Osteoblast (primary cell): Measurements from ENCODE around the gene MCIDAS. TPM values are rescaled to one million over a fixed set of nuclear protein-coding genes. Genes with fewer than 3 reads are reported as not detected.

Source experiments
- DNase-seq: peaks from one replicate; pipeline ENCODE4 v3.0.0; 2011; ENCODE audit warnings: low spot score, mixed read lengths; ENCODE audit not compliant: insufficient read length; ENCODE audit errors: missing footprints
- H2AFZ ChIP-seq: 2 replicates; pipeline ENCODE4 v1.6.0; 2011; ENCODE audit warnings: mild to moderate bottlenecking, low read length
- H3K27ac ChIP-seq: 2 replicates; pipeline ENCODE4 v1.5.1; 2011; ENCODE audit warnings: mild to moderate bottlenecking, low read depth, low read length, moderate library complexity
- H3K27me3 ChIP-seq: 2 replicates; pipeline ENCODE4 v1.6.0; 2012; ENCODE audit warnings: mild to moderate bottlenecking, control low read depth, inconsistent platforms, low read length, moderate library complexity; ENCODE audit not compliant: insufficient read depth
- H3K36me3 ChIP-seq: 2 replicates; pipeline ENCODE4 v1.5.1; 2011; ENCODE audit warnings: mild to moderate bottlenecking, low read length, control low read depth, moderate library complexity; ENCODE audit not compliant: insufficient read depth
- H3K4me1 ChIP-seq: 2 replicates; pipeline ENCODE4 v1.5.1; 2011; ENCODE audit warnings: mild to moderate bottlenecking, low read length, control low read depth, moderate library complexity; ENCODE audit not compliant: insufficient read depth
- H3K4me2 ChIP-seq: 2 replicates; pipeline ENCODE4 v1.6.0; 2011; ENCODE audit warnings: mild to moderate bottlenecking, low read length; ENCODE audit not compliant: insufficient read depth
- H3K4me3 ChIP-seq: fragments of 200-600 bp; sonication (generic); 3 replicates; pipeline ENCODE4 v1.5.1; 2012; ENCODE audit warnings: mild to moderate bottlenecking, low read length, inconsistent platforms; ENCODE audit not compliant: insufficient read depth
- H3K79me2 ChIP-seq: 2 replicates; pipeline ENCODE4 v1.6.0; 2012; ENCODE audit warnings: mild to moderate bottlenecking, low read length, control low read depth, inconsistent platforms; ENCODE audit not compliant: insufficient read depth
- H3K9me3 ChIP-seq: 2 replicates; pipeline ENCODE4 v1.5.1; 2011; ENCODE audit warnings: low read depth, low read length, control low read depth
- H4K20me1 ChIP-seq: 2 replicates; pipeline ENCODE4 v1.6.0; 2012; ENCODE audit warnings: mild to moderate bottlenecking, low read length, control low read depth; ENCODE audit not compliant: insufficient read depth
- CTCF ChIP-seq: IDR thresholded peaks from 2 replicates; pipeline ENCODE4 v1.5.1; 2011; ENCODE audit warnings: mild to moderate bottlenecking, low read depth, low read length, moderate library complexity; ENCODE audit errors: extremely low read depth
- total RNA-seq: library from RNA; depleted of rRNA; stranded (reverse); fragments of >200 nt; gene quantifications from 2 replicates; pipeline ENCODE4 v1.2.3, GENCODE V29; 2012

The MCIDAS gene
- total RNA-seq, 1 donor: under 0.01 TPM

DNA sequence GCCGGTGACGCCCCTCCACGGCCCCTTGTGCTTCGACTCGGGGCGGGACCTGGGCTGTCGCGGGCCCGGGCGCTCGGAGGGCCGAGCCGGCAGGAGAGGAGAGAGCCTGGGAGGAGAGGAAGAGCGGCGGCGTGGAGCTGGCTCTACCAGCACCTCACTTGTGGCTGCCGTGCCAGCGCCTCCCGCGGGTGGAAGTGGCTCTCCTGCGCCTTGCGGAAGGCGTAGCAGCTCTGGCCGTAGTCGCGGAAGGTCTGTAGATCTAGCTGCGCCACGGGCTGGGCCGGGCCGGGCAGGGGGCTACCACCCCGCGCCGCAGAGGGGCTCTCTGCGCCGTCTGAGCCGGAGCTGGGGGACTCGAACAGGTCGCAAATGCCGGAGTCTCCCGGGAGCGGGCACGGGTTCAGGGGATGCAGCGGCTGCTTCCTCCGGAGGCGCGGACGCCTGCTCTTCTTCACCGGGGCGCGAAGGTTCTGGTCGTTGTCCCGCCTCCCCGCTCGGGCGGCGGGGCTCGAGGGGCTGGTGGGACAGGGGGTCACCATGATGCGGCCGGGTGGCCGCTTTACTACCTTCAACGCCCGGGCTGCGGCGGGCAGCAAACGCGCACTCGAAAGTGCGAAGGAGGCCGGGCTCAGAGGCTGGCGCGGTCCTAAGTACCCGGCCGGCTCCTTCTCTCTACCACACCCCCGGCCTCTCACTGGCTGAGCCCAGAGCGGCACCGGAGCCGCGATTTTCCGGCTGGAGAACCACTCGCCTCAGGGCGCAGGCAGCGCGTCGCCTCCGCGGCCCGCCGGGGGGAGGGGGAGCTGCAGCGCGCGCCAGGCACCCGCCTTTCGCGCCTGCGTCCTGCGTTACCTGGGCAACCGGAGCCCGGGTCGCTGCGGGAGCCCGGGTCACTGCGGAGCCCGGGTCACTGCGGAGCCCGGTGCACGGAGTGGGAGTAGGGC, 6.1 kb upstream of the MCIDAS start, which contains the start of gene CCNO:
CCNO (minus strand) TSS at position 624 of the 944 bp plus-strand sequence; CDS start at position 539, 85 bp downstream.
- no peak within 1 kb of the TSS for H3K27ac ChIP-seq
- no peaks in the 10 kb centered on the region for H3K36me3 ChIP-seq
- peak within 1 kb of the TSS; percentile 93 for H2AFZ ChIP-seq
- no peaks in the 10 kb centered on the region for H3K9me3 ChIP-seq
- TF ChIP-seq CTCF: no peak
- H3K79me2 ChIP-seq: no peaks in the 10 kb centered on the region
- H3K27me3 ChIP-seq: peaks cover 49% of the 10 kb centered on the region
- peak within 1 kb of the TSS; percentile 91 for H3K4me2 ChIP-seq
- no peaks in the 10 kb centered on the region for H4K20me1 ChIP-seq
- peak; percentile 96 for DNase-seq
- peaks cover 17% of the 10 kb centered on the region for H3K4me1 ChIP-seq
- H3K4me3 ChIP-seq: peak within 1 kb of the TSS; percentile 78

DNA sequence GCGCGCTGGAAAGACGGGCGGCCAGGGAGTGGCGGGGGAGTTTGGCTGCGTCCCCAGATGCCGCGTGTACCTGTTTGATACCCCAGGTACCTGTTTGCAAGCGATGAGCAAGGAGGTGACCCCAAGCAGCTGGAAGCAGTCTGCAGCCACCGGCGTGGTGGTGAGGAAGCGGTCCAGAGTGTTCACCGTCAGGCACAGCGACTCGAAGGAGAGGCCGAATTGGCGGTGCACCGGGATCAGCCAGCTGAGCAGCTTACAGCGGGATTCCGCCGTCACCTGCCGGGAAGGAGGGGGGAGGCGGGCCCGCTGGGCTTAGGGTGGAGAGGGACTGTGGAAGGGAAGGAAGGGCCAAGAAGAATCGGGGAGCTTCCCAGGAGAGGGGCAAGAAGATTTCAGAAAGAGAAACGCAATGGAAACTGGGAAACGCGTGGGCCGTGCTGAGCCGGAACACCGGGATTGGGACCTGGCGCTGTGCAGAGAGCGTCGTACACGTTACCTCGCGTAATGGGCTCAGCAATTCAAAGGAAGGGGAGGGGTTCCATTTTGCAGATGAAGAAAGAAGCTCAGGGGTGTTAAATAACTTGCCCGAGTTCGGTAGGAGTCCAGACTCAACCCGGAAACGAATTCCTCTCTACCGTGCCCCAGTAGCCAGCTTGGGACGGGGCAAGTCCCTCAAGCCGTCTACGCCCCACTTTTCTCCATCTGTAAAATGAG, 5.3 kb upstream of the MCIDAS start:
- Histone ChIP-seq H3K27me3 (peaks cover 57% of the 10 kb centered on the region), H3K79me2 (no peaks in the 10 kb centered on the region), H3K4me1 (peaks cover 21% of the 10 kb centered on the region), H3K9me3 (no peaks in the 10 kb centered on the region), H3K4me3 (peak overlapping the region; percentile 78), H3K36me3 (no peaks in the 10 kb centered on the region), H3K27ac (no peak overlapping the region), H2AFZ (peak overlapping the region; percentile 75), H3K4me2 (peak overlapping the region; percentile 91), H4K20me1 (no peaks in the 10 kb centered on the region)
- DNase-seq: peak; percentile 92
- TF ChIP-seq CTCF: no peak

DNA sequence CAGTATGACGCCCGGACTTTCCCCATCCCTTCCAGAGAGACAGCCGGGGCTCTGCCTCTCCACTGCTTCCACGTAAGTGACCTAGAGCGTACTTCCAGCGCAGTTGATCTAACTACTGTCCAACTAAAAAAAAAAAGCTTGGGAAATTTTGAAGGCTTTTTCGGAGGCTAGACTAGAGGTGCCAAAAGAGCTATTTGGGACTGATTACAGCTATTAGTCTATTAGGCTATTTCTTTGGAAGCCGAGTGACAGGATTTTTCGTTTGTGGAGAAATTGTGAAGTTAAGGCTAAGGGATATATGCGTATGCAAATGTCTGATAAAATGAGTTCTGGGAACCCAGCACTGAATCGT, 4.8 kb upstream of the MCIDAS start:
- Histone ChIP-seq H3K9me3 (no peaks in the 10 kb centered on the region), H4K20me1 (no peaks in the 10 kb centered on the region), H3K4me3 (peak overlapping the region; percentile 78), H3K4me1 (peaks cover 21% of the 10 kb centered on the region), H3K36me3 (no peaks in the 10 kb centered on the region), H3K27ac (no peak overlapping the region), H3K4me2 (peak overlapping the region; percentile 91), H2AFZ (peak overlapping the region; percentile 75), H3K27me3 (peaks cover 57% of the 10 kb centered on the region), H3K79me2 (no peaks in the 10 kb centered on the region)
- TF ChIP-seq CTCF: no peak
- DNase-seq: peak; percentile 68
